HG02798 (cell line): ENCODE results near the gene RPS6KA1.
A peak's percentile ranks its signal among the peaks of the same experiment; 100 is the strongest.

Experiments used
- ATAC-seq: cut with Tn5 transposase; IDR thresholded peaks from one replicate; pipeline ENCODE4 v1.9.1; 2021; ENCODE audit warnings: mild to moderate bottlenecking; ENCODE audit not compliant: unreplicated experiment, poor library complexity

The RPS6KA1 gene

DNA sequence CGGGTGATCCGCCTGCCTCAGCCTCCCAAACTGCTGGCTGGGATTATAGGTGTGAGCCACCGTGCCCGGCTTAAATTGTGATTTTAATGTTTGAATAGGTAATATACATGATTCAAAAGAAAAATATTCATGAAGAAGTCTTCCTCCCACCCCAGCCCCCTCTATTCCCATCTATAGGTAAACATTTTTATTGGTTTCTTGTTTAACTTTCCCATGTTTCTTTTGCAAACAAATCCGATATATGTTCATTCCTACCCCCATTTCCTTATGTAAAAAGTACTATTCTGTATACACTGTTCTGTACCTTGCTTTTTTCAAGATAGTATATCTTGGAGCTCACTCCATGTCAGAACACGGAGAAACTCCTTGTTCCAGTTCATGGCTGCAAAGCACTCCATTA is 23.2 kb downstream of the RPS6KA1 start:
- no peak for ATAC-seq

DNA sequence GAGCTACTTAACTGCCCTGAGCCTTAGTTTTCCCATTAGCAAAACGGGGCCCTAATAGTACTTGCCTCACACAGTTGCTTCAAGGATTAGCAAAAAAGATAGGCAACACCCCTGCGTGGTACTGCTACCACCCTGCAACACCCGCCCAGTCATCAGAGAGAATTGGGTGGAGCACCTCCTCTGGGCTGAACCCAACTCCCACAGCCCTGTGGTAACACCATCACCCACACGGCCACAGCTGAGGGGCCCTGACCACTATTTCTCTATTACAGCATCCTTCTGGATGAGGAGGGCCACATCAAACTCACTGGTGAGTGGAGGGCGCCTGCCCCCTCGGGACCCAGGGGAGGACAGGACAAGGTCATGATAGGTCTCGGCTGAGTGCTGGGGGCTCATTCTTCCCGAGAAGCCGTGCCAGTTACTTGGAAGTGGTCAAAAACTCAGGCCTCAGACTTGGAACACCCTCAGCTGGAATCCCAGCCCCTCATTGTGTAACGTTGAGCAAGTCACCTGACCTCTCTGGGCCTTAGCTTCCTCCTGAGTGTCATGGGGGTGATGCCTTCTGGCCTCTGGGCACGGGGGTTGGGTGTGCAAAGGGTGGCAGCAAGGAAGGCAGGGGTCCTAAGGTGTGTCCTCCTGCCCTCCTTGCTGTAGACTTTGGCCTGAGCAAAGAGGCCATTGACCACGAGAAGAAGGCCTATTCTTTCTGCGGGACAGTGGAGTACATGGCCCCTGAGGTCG is 24.6 kb downstream of the RPS6KA1 start:
- no peak for ATAC-seq

DNA sequence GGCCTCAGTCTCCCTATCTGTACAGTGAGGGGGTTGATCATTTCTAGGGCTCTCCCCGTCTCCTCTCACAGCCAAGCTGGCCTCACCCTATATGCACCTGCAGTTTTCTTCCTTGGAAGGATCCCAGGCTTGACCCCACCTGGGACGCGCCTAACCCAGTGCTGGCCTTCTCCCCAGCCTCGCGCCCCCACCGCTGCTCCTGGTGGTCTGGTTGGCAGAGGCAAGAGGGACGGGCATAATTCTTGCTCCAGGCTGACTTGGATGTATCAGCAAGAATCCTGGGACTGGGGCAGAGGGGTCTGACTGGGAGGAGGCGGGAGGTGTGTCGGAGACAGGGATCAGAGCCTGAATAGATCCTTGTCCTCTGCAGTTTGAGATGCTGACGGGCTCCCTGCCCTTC is 25.2 kb downstream of the RPS6KA1 start:
- ATAC-seq: no peak

DNA sequence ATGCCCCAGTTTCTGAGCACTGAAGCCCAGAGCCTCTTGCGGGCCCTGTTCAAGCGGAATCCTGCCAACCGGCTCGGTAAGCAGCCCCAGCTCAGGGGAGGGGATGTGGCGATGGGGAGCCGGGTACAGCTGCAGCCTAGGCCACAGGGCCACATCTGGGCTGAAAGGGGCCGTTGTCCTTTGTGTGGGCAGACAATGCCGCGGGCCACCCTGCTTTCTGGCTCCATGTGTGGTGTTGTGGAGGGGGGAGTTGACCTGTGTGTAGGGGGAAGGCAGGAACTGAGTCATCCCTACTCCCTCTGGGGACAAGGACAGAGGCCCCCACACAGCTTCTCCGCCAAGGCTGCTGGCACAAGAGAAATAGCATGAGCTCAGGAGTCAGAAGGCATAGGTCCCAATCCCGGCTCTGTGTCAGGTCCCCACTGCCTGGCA is 26.0 kb downstream of the RPS6KA1 start:
- ATAC-seq: no peak

DNA sequence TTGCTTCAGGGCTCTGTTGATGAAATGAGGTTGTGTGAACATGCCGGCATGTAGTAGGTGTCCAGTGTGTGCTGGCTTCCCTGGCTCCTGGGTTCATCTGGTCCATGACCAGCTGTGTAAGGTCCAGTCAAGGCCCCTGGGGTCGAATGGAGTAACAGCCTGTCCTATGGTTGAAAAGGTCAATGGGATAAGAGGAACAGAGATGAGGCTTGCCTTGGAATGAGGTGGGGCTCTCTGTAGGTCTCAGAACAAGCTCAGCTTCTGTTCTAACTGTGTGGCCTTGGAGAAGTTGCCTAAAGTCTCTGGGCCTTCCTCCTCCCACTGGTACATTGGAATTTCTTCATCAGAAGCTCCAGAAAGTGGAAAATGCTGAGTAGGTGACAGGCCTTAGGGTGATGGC is 26.6 kb downstream of the RPS6KA1 start:
- ATAC-seq: no peak

DNA sequence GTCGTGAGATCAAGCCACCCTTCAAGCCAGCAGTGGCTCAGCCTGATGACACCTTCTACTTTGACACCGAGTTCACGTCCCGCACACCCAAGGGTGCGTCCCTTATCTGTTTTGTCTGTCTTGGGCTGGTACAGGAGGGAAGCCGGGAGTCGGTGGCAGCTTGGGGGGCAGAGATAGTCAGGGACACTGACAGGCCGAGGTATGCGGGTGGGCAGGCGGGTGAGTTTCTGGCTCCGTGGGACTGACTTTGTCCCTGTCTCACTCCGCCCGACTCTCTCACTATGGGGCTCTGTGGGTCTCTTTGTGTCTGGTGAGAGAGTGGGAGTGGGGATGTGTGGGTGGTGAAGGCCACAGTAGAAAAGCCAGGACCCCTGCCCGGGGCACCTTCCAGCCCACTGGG is 27.4 kb downstream of the RPS6KA1 start:
- ATAC-seq: no peak

DNA sequence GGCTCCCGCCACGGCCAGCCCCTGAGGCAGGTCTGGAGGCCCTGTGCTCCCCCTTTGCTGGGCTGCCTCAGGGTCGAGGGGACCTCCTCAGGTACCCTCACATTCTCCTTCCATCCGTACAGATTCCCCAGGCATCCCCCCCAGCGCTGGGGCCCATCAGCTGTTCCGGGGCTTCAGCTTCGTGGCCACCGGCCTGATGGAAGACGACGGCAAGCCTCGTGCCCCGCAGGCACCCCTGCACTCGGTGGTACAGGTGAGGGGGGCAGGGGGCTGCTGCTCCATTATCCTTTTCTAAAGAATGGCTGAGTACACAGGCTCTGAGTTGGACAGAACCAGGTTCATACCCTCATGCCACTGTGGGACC is 29.1 kb downstream of the RPS6KA1 start:
- no peak for ATAC-seq

DNA sequence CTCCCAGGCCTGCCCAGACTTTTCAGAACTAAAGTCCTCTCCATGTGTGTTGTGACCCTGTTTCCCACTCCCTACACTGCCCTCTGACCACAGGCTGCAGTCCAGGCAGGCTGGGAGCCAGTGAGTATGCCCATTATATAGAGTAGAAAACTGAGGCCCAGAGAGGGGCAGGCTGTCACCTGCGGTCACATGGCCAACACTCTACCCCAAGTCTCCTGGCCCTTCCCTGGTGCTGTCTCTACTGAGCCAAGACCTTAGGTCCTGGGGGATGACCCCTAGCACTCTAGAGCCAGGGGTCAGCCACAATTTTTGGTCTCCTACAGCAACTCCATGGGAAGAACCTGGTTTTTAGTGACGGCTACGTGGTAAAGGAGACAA is 30.8 kb downstream of the RPS6KA1 start:
- no peak for ATAC-seq

DNA sequence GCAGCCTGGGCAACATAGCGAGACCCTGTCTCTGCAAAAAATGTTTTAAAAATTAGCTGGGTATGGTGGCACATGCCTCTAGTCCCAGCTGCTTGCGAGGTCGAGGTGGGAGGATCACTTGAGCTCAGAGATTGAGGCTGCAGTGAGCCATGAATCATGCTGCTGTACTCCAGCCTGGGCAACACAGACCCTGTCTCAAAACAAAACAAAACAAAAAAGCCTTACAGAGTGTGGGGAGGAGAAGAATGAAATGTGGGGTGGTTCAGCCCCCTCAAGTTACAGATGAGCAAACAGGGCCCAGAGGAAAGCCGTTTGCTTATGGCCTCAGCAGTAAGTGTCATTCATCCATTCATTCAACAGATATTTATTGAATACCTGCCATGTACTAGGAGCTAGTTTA is 40.7 kb downstream of the RPS6KA1 start:
- ATAC-seq: no peak

DNA sequence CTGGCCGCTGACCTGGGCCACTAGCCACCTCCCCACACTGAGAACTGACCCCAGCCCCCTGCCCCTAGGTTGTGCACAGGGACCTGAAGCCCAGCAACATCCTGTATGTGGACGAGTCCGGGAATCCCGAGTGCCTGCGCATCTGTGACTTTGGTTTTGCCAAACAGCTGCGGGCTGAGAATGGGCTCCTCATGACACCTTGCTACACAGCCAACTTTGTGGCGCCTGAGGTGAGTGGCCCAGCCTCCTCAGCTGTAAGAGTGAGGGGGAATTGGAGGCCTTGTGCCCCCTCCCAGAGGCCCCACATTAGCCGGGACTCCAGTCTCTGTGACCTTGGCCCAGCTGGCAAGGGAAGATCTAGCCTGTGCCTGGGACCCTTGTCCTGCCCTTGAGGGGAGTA is 41.8 kb downstream of the RPS6KA1 start:
- ATAC-seq: no peak

DNA sequence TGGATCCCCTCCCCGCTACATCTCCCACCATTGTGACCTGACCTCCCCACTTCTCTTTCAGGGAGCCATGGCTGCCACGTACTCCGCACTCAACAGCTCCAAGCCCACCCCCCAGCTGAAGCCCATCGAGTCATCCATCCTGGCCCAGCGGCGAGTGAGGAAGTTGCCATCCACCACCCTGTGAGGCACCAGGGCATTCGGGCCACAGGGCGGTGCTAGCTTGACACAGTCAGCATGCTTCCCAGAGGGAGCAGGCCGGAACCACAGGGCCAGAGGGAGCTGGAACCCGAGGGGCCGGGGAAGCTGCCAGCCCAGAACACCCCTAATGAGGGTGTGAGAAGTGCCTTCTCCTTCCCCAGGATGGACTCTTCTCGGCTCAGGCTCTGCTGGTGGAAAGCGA is 44.5 kb downstream of the RPS6KA1 start:
- no peak for ATAC-seq

DNA sequence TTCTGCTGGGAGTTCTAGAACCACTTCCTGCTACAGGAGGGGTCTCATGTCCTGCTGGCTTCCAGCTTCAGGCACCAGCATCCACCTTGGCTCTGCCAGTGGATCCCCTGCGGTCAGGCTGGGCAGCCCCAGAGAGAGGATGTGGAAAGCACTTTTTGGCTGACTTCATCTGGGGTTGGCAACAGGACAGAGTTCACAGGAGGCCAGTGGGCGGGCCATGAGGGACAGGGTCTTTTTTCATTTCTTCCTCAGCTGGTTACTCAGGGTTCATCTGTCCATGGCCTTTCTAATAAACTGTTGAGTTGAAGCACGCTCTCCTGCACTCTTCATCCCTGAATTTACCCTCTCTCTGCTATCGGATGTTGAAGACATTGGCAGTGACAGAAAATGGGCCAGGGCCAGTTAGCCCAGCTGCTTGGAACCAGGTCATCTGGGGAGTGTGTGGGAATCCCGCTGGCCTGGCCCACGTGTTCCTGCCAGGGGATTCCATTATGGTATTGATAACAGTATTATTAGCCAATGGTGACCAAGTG is 45.2 kb downstream of the RPS6KA1 start:
- no peak for ATAC-seq

DNA sequence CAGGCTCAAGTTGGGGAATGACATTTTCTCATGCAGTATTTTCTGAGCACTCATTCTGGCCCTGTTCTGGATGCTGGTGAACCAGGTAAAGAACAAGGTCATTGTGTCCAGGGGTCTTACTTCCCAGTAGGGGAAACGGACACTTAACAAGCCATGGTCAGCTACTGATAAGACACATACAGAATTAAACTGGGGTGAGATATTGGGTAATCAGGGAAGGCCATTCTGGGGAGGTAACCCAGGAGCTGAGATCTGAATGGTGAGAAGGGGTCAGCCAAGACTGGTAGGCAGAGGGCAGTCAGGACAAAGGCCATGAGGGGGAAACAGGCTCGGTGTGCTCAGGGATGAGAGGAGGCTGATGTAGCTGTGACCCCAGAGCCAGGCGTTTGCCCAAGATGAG is 45.8 kb downstream of the RPS6KA1 start:
- ATAC-seq: no peak

DNA sequence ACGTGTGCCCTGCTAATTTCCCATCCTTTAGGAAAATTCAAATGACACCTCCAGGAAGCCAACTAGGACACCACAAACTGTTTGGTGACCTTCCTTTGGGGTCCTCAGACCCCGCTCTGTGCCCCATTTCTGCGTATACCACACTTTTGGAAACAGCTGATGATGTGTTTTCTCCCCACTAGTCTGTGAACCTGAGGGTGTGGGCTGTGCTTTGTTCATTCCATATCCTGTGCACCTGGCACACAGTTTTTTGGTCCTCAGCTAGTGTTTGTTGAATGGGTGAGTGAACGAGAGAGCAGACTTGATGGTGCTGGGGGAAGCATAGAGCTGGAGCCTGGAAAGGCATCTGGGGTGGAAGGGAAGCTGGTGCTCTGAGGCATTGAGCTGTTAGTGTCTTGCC is 48.6 kb downstream of the RPS6KA1 start:
- ATAC-seq: no peak

DNA sequence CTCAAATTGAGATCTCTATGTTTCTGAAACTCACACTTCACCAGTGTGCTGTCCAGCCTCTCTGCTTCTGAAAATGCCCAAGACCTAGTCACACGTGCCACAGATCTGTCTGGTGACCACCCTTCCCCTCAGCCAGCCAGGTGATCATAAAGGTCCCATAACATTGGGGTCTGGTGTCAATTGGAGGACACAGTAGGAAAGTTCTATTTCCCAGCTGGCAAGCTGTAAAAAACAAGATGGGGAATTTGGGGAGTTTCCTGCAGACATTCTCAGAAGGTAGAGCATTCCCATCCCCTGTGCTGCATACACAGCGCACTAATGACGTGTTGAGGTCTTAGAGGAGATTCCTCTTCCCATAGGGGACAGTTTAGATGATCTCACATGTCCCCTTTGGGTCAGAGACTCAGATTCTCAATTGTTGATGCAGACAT is 50.1 kb downstream of the RPS6KA1 start:
- no peak for ATAC-seq

DNA sequence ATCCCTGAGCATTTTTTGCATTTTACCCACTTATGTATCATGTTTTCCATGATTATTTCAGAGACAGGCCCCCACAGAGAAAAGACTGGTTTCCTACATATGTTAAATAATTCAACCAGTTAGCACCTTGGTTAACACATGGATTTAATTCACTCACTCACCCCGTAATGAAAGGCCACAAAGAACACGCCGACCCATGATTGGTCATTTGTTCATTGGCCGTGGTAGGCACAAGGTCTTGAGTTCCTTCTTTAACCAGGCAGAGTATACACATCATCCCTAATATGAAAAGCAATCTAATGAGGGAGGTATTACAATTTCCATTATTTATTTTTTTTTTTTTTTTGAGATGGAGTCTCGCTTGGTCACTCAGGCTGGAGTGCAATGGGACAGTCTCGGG is 50.6 kb downstream of the RPS6KA1 start:
- ATAC-seq: no peak

DNA sequence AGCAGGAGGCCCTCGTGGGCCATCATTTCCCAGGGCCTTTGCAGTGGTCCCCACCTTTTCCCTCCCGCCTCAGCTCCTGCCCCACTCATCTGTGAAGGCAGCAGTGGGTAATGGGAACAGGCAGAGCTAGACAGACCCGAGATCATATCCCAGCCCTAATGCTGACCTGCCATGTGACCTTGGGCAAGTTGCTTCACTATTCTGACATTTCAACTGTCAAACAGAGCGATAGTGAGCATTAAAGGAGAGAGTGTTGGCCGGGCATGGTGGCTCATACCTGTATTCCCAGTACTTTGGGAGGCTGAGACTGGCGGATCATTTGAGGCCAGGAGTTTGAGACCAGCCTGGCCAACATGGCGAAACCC is 51.7 kb downstream of the RPS6KA1 start:
- no peak for ATAC-seq

DNA sequence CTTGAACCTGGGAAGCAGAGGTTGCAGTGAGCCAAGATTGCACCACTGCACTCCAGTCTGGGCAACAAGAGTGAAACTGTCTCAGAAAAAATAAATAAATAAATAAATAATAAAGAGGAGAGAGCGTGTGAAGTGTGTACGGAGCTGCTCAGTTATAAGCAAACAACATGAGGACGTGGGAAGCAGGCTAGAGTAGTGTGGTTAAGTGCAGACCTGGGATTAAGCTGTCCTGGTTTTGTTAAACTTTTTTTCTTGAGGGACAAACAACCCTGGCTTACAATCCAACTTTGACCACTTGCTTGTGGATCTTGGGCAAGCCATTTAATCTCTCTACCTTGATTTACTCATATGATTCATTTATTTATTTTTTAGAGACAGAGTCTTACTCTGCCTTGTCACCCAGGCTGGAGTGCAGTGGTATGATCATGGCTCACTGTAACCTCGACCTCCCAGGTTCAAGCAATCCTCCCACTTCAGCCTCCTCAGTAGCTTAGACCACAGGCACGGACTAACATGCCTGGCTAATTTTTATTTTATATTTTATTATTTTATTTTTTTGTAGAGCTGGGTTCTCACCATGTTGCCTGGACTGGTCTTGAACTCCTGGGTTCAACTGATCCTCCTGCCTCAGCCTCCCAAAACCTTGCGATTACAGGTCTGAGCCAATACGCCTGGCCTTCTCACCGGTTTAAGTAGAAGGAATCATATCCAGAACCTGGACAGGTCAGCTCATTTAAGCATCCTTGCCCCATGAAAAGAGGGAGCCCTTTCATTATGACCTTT is 52.7 kb downstream of the RPS6KA1 start:
- no peak for ATAC-seq

DNA sequence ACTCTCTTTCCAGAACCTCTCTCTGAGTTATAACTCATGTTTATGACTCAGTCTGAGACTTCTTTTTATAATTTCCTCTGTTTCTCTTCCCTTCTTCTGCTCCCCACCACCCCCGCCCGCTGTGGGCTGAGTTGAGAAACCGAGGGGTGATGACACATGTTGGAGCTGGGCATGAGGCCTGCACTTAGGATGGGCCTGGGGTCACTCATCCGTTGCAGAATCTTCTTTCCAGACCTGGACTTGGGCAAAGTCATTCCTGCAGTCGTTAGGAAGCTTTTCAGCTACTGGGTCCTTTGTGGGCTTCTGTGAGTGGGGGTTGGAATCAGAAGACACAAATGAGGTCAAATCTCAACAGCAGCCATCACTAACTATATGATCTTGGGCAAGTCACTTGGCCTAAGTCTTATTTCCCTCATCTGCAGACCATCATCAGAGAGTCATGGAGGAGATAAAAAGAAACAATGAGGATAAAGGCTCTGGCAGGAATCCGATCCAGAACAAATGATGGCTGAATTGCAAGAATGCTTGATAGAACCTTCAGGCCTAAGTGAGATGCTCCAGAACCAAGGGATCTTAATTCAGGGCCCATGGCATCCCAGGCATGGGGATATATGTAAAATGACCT is 53.4 kb downstream of the RPS6KA1 start:
- peak; percentile 28 for ATAC-seq

DNA sequence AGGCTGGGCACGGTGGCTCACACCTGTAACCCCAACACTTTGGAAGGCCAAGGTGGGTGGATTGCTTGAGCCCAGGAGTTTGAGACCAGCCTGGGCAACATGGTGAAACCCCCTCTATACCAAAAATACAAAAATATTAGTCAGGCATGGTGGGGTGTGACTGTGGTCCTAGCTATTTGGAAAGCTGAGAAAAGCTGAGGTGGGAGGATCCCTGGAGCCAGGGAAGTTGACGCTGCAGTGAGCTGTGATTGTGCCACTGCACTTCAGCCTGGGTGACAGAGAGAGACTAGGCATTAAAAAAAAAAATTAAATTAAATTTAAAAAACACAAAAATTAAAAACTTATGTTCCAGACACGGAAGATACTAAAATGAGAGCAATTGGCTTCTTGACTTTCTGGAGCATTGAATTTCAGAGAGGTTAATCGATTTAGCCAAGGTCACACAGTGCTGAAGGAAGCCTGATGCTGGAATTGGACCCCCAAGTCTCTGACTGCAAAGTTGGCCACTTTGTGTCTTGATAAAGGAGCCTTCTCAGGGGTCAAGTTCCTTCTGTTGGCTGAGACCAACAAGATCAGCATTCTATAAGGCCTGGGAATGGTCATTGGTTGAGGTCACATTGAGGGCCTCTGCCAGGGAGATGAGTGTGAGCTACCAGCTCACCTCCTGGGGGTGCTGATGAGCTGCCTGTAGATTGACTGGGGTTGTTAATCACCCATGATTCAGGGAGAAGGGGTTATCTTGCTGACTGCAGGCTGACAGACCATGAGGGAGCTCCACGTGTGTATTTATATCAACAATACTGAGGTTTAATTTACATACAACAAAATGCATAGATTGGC is 54.3 kb downstream of the RPS6KA1 start:
- no peak for ATAC-seq
